Measurements from ENCODE around the gene HNRNPU.

- no peak for TF ChIP-seq ZNF138 (CRISPR knock-in tag; IDR thresholded peaks at IDR 0.05; ENCODE audit: low read depth)
- no peak for TF ChIP-seq ZSCAN12 (CRISPR knock-in tag; IDR thresholded peaks at IDR 0.05)
- TF ChIP-seq CREB1 (IDR thresholded peaks at IDR 0.05) = no peak
- no peak for TF ChIP-seq CREB1 (CRISPR knock-in tag; IDR thresholded peaks at IDR 0.05)
- TF ChIP-seq CTCF (CRISPR knock-in tag; IDR thresholded peaks at IDR 0.05) = no peak
- no peak for TF ChIP-seq SMARCE1 (IDR thresholded peaks at IDR 0.05; ENCODE audit: borderline replicate concordance)
- no peak for TF ChIP-seq NR2F1 (CRISPR knock-in tag; IDR thresholded peaks at IDR 0.05)
- TF ChIP-seq NCOA5 (CRISPR knock-in tag; IDR thresholded peaks at IDR 0.05) = no peak
- TF ChIP-seq FOXP1 (IDR thresholded peaks at IDR 0.05) = no peak
- no peak for TF ChIP-seq FOXP1 (CRISPR knock-in tag; IDR thresholded peaks at IDR 0.05)
- TF ChIP-seq ZNF883 (CRISPR knock-in tag; IDR thresholded peaks at IDR 0.05; ENCODE audit: not compliant biosample characterization) = no peak
- no peak for TF ChIP-seq USF2 (IDR thresholded peaks at IDR 0.05; ENCODE audit: low read depth, low read length)
- no peak for TF ChIP-seq USF2 (CRISPR knock-in tag; IDR thresholded peaks at IDR 0.05; ENCODE audit: borderline replicate concordance)
These were observed 48.7 kb downstream of the HNRNPU start for GRCh38 chr1:244815600-244816099.

Measured in HepG2 (cell line).